Activated CD4-positive, alpha-beta T cell treated with anti-CD3 and anti-CD28 coated beads, Interleukin-2, Interleukin-6, amounts not matched to agents 100 ng/mL and 50 ng/mL, durations not matched to agents 16 hours and 8 hours (primary cell): ENCODE data around the gene SAT1.

Experiments
- DNase-seq: peaks from one replicate; pipeline ENCODE4 v3.0.0-alpha.2; 2020

SAT1 gene

DNA sequence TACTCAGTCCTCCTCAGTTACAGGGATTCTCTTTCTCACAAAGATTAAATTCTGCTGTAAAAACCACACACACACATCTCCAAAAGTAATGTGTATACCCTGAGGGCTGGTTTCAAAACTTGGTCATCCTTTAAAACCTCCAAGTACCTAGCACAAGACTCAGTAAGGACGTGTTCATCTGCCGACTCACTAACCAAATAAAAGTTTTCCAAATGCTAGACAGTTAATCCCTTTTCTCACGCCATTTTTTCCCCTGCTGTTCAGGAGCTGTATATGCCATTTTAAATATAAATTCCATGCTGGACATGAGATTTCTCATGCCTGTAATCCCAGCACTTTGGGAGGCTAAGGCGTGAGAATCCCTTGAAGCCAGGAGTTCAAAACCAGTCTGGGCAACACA is 3.9 kb upstream of the SAT1 start:
- DNase-seq: no peak

DNA sequence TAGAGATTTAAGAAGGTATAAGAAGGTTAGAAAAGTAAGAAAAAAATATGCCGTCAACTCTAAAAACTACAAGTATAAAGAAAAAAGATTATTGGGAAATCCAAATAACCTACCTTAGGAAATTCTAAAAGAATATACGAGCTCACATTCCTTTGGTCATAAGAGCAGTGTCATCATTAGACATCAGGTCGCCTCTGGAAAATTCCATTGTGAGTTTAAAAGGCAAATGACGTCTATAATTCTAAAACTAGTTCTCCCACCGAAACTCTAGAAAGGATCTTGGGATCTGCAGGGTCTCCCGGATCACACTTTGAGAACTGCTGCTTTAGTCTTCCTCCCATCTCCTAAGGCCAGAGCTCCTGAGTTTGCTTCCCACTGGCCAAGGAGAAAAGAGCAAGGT is 518 bp upstream of the SAT1 start:
- DNase-seq: no peak

DNA sequence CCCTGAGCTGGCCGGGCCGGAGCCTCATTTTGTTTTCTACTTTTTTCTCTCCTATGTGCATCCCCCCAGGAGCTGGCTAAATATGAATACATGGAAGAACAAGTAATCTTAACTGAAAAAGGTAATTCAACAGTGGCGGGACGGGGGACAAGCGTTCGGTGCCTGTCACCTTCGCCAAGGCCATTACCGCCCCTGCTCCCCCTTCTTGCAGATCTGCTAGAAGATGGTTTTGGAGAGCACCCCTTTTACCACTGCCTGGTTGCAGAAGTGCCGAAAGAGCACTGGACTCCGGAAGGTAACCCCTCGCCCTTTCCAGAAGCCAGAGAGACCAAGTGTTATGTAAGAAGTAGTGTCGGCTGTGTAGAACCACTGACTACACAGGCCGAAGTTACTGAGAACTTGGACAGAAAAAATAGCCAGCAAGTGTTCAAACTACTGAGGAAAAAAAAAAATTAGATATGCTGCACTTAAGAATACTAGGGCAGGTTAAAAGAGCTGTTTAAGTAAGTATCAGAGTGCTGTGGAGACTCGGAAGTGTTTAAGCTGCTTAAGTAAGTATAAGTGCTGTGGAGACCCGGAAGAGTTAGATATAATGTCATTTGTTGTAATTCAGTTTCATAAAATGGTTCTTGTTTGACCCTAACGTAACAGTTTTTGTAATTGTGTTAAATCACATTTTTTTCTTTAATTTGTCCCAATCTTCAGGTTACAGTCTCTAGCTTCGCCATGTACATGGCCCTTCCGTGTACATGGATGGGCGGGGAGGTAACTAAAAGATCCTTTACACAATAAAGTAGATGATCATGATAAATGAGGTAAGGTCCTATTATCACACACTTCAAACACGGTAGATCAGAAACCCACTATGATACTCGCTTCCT is 856 bp downstream of the SAT1 start:
- DNase-seq: no peak

DNA sequence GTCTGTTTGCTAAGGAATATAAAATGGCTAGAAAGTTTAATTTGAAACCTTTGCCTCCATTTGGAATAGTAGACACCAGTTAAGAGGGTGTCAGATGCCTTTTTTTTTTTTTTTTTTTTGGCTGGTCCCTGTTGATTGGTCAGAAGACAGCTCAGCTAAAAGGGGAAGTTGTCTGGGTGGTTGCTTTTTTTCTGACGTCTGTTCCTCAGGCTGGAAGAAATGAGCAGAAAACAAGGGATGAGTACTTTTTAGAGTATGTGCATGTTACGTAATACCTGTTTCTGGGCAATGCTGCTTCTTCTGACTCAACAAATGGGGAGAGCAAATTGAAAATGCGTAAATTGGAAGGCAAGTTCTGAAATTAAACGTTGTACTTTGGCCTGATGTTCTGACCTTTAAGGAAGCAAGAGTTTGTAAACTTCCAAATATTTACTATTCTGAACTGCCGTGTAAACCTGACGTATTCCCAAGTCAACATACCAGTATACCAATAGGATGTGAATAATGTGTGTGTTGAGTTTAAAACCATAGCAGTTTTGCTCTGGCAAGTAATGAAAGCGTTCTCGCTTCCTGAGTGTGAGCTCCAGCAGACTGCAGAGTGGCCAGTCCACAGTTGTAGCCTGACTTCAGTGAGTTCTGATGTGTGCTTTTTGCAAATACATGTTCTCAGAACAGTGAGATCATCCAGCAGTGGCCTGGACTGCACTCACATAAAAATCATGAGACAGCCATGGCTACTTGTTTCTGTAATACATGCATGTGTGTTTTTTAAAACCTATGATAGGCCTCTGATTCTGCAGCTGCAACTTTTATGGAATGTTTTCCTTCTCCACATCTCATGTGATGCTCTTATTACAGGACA is 1.7 kb downstream of the SAT1 start:
- DNase-seq: peak; percentile 20

DNA sequence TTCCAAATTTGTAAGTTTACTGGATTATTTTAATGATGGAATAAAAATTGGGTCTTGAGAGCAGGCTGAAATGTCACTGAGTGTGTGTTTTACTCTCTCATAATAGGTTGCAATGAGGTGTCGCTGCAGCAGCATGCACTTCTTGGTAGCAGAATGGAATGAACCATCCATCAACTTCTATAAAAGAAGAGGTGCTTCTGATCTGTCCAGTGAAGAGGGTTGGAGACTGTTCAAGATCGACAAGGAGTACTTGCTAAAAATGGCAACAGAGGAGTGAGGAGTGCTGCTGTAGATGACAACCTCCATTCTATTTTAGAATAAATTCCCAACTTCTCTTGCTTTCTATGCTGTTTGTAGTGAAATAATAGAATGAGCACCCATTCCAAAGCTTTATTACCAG is 2.6 kb downstream of the SAT1 start:
- DNase-seq: no peak

DNA sequence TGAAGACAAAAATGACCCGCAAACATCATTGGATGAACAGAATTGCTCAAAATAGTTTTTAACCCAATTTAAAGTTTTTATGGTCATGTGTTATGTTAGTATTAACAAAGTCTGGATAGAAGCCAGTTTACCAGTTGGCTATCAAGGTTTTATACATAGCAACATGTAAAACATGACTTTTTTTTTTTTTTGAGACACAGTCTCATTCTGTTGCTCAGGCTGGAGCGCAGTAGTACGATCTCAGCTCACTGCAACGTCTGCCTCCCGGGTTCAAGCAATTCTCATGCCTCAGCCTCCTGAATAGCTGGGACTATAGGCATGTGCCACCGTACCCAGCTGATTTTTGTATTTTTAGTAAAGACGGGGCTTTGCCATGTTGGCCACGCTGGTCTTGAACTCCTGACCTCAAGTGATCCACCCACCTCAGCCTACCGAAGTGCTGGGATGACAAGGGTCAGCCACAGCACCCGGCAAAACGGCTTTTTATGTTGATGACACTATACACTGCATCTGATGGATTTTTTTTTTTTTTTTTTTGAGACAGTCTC is 3.4 kb downstream of the SAT1 start:
- DNase-seq: no peak

DNA sequence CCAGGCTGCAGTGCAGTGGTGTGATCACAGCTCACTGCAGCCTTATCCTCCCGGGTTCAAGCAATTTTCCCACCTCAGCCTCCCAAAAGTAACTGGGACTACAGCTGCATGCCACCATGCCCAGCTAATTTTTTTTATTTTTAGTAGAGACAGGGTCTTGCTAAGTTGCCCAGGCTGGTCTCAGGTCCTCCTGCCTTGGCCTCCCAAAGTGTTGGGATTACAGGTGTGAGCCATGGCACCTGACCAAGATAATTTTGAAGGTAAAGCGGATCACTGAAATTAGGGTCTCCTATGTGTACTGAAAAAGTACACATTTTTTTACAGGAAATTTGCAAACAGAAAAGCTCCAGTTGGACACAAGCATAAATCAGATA is 4.8 kb downstream of the SAT1 start:
- no peak for DNase-seq

DNA sequence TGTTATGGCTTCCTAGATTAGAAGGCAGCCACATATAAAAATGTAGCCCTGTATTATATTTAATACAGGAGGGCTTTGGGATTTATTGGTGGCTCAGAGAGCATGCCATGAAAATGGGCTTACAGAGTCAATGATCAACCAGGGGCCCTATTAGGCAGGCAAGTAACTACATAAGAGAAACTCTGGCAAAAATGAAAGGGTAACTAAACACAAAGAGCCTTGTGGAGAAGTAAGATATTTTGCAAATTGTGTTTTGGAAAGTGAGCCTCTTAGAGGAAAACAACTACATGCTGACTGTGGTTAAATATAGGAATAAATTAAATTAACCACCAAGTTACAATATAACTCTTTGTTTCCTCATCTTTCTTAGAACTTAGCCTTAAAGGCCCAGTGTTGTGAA is 5.5 kb downstream of the SAT1 start:
- no peak for DNase-seq

DNA sequence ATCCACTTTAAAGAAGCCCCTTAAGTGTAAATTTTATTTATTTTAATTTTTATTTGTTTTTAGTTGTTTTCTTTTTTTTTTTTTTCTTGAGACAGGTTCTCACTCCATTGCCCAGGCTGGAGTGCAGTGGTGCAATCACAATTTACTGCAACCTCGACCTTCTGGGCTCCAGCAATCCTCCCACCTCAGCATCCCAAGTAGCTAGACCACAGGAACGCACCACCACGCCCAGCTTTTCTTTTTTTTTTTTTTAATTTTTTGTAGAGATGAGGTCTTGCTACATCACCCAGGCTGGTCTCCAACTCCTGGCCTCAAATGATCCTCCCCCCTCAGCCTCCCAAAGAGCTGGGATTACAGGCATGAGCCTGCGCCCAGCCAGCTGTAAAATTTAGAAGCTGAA is 6.0 kb downstream of the SAT1 start:
- DNase-seq: no peak

DNA sequence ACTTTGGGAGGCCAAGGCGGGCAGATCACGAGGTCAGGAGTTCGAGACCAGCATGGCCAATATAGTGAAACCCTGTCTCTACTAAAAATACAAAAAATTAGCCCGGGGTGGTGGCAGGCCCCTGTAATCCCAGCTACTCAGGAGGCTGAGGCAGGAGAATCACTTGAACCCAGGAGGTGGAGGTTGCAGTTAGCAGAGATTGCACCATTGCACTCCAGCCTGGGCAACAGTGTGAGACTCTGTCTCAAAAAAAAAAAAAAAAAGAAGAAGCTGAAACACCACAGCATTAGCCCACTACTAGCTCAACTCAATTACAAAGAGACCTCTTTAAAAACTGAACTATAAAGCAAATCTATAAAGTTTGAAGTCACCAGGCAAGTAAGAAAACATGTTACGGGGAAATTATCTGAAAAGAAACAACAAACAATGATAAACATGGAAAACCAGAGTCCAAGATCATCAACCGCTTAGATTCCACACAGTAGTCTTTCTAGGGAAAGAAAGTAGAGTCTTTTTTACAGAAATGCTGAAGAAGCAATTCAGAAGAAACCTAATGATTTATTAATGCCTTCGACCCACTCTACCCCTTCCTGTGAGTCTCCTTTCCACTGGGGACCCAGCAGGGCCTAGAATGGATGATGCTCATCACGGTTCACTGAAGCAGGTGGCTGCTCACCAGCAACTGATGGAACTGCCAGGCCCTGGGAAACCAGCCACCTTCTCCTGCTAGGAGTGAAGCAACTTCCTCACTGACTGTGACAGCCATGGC is 6.6 kb downstream of the SAT1 start:
- no peak for DNase-seq

DNA sequence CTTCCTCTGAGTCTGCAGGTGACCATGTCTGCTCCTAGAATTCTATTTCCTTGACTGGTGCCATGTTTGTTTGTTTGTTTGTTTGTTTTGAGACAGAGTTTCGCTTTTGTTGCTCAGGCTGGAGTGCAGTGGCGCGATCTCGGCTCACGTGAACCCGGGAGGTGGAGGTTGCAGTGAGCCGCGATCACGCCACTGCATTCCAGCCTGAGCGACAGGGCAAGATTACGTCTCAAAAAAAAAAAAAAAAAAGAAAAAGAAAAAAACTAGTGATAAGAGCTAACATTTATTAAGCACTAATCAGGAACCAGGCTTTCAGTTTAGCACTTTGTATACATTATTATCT is 7.2 kb downstream of the SAT1 start:
- DNase-seq: no peak

DNA sequence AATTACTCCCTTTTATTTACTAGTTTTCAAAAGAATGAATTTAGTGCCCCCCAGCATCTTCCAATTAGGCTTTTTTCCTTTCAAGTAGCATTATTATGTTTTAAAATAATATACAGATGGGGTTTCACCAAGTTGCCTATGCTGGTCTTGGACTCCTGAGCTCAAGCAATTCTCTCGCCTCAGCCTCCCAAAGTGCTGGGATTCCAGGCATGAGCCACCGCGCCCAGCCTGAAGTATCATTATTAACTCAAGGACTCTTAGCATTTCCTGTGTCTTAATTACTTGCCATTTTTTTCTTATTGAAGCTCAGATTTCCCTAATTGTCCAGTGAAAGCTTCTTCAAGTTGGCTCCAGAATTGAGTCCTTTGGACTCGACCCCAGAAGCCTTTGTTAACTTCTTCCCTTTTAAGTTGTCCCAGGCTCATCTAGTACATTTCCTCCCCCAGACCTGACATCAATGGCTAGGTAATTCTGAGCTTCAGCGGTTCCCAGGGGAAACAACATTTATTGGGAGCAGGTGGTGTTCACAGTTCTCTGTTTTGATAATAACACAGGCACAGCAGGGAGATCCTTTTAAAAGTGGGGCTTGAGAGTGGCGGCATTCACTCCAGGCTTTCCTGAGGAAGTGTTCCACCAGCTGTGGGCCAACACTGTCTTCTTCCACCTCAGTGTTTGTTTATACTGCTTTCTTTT is 10.0 kb downstream of the SAT1 start:
- DNase-seq: no peak

DNA sequence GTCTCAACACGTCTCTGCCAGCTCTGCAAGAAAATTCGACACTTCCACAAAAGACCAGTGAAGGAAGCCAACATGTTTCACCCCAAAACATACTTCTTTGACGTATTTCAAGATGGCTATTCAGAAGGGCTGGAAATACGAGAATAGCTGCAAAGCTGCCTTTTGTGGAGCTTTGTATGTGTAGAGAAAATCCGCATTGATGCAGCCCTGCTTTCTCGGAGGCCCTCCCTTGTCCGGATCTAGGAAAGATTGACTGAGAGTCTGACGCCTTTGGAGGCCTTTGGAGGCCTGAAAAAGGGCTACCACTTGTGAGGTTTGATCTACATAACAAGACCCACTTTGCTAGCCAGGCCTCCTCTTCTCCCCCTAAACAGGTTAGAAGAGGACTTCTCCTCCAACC is 12.2 kb downstream of the SAT1 start:
- no peak for DNase-seq

DNA sequence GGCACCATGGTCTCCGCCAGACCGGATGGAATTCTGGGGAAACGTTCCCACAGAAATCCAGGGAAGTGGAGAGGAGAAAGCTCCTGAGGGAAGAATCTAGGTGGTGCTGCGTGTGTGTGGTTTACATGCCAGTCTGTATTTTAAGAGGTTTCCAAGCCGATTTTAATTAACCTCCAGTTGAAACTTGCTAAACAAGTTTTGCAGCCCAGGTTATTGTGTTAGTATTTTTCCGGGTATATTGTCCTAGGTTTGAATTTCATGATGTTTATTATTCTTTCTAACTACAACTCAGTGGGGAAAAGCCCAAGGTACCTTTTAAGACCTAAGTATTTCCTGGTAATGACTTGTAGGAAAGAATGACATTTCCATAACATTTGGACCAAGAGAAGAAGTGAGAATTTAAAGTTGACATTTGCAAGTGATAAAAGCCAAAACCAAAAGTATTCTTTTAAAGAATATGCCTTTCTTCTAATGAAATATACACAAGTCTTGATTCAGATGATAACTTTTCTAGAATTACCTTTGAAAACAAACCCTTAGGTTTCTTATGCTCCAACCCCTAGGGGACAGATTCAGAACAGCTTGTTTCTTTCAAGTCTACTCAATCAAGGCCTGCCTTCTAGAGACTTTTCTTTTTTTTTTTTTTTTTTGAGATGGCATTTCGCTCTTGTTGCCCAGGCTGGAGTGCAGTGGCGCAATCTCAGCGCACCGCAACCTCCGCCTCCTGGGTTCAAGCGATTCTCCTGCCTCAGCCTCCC is 14.6 kb downstream of the SAT1 start:
- no peak for DNase-seq

DNA sequence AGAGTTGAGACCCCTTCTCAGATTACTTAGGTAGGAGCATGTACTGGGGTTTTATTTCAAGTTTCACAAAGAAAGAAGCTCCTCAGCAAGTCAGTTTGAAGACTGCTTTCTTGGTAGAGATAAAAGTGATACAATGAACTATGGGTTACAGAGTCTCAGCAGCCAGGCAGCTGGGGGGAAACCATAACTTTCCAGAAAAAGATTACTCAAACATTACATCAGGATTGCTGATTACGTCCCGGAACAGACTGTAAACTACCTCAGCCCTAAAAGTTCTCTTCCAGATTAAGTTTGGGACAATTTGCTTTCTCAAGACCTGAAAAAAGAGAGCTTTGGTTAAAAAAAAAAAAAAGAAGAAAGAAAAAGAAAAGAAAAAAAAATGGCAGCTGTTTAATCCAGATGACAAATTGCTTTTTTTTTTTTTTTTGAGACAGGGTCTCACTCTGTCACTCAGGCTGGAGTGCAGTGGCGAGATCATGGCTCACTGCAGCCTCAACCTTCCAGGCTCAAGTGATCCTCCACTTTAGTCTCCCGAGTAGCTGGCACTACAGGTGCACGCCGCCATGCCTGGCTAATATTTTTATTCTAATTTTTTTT is 16.6 kb downstream of the SAT1 start:
- no peak for DNase-seq

DNA sequence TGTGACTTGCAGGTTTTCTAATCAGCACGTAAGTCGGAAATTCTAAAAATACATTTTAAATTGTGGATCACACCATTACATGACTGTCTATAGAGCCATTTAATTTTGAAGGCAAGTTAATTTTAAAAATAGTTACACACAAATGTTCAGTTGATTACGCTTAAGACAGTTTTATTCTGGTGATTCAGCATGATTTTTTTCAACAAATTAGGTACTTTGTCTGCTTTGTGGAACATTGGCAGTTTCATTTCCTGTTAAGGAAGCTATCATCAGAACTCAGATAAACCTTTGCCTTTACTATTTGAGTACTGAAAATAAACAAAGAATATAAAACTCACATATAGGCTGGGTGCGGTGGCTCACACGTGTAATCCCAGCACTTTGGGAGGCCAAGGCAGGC is 19.5 kb downstream of the SAT1 start:
- no peak for DNase-seq

DNA sequence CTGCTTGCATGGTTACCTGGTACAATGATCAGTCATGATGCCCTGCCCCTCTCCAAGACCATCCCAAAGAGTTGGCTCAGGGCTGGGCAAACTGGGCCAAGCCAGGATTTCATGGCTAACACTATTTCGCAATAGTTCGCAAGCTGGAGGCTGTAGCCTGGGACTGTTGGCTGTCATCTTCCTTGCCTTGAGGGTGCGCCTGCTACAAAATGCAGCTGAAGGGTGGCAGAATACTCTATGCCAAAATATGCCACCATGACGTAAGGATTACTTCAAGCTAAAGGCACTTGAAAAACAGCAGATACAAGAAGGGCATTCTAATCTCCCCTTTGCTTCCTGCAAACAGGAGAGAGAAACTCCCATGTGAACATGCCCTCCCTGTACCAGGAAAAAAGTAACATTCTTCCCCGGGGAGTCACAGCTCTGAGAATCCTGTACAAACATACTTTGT is 21.0 kb downstream of the SAT1 start:
- DNase-seq: no peak

DNA sequence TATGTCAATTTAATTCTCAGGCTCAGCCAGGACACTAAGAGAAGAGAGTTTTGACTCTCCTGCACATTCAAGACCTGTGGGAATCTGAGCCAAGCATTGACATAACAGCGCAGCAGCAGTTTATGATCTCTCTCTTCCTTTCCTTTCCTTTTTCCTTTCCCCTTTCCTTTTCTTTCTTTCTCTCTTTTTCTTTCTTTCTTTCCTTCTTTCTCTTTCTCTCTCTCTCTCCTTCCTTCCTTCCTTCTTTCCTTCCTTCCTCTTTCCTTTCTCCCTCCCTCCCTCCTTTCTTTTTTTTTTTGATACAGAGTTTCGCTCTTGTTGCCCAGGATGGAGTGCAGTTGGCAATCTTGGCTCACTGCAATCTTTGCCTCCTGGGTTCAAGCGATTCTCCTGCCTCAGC is 21.6 kb downstream of the SAT1 start:
- no peak for DNase-seq

DNA sequence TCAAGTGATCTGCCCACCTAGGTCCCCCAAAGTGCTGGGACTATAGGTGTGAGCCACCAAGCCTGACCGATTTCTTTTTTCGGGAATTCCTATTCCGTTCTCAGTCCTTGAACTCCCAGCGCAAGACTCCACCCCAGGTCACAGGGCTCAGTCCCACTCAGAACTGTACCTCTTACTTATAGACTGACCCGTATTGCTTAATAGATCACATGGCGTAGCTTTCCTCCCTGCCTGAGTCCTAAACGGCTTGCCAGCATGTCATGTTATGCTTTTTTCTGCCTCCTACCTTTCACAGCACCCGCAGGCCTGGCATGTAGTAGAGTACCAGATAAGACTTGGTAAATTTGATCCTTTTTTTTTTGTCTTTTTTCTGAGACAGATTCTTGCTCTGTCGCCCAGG is 22.4 kb downstream of the SAT1 start:
- no peak for DNase-seq

DNA sequence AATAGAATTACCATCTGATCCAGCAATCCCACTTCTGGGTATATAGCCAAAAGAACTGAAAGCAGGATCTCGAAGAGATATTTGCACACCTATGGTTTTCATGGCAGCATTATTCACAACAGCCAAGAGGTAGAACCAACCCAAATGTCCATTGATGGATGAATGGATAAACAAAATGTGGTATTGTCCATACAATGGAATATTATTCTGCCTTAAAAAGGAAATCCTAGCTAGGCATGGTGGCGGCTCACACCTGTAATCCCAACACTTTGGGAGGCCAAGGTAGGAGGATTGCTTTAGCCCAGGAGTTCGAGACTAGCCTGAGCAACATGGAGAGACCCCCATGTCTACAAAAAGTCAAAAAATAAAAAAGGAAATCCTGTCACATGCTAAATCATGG is 27.3 kb downstream of the SAT1 start:
- no peak for DNase-seq

DNA sequence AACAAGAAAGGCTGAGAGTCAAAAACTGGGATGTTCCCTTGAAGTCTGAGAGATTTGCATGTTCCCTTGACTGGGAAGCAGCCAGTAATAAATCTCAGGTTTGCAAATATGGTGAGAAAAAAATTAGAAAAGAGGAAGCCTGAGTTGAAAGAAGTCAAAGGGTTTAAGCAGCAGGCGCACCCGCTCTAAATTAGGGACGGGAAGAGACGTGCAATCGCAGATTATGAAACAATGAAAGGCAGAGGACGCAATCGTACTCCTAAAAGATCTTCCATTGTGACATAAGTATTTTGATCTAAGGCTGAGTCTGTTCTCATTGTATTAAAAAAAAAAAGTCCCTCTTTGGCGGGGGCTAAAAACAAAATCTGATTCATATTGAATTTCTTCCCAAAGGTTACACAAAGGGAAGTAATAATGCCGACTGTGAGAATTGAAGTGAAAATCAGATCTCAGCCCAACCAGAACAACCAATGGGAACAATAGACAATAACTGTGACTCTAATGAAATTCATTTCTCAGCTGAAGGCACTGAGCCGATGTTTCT is 28.2 kb downstream of the SAT1 start:
- DNase-seq: no peak
